Activated CD4-positive, alpha-beta T cell treated with anti-CD3 and anti-CD28 coated beads, Interleukin-2, Interleukin-4, amounts not matched to agents 100 ng/mL and 50 ng/mL, durations not matched to agents 16 hours and 8 hours (primary cell): ENCODE measurements around the gene HIRIP3.
"Not testable (repeated sequence)": the region's sequence is repeated elsewhere in the genome, so short reads cannot be mapped to it uniquely, and the experiment has no call there.

Experiments
- DNase-seq: peaks from one replicate; pipeline ENCODE4 v3.0.0-alpha.2; 2020; ENCODE audit warnings: low spot score

The HIRIP3 gene

DNA sequence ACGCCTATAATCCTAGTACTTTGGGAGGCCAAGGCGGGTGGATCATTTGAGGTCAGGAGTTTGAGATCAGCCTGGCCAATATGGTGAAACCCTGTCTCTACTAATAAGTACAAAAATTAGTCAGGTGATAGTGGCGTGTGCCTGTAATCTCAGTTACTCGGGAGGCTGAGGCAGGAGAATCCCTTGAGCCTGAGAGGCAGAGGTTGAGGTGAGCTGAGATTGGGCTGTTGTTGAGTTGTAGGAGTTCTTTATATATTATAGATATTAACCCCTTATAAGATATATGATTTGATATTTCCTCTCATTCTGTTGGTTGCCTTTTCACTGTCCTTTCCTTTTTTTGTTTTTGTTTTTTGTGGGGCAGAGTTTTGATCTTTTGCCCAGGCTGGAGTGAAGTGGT is 35.6 kb downstream of the HIRIP3 start:
- not testable (repeated sequence) for DNase-seq

DNA sequence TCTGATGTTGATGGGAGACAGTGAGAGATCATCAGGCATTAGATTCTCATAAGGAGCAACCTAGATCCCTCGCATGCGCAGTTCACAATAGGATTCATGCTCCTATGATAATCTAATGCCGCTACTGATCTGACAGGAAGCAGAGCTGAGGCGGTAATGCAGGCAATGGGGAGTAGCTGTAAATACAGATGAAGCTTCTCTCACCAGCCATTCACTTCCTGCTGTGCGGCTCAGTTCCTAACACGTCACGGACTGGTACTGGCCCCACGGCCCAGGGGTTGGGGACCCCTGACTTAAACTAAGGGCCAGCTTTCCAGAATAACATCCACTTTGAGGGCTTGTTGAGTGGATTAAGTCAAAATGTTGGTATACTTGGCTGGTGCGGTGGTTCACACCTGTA is 36.1 kb downstream of the HIRIP3 start:
- no peak for DNase-seq

DNA sequence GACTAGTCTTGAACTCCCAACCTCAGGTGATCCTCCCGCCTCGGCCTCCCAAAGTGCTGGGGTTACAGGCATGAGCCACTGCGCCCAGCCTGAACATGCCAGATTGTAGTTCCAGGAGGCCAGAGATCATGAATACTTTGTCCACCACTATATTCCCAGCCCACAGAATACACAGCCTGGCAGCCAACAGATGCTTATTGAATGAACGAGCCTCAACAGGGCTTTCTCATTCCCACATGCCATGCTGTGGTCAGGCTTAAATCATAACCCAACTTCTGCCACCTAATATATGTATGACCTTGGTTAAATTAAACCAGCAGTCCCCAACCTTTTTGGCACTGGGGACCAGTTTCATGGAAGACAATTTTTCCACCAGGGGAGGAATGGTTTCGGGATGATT is 36.7 kb downstream of the HIRIP3 start:
- DNase-seq: no peak

DNA sequence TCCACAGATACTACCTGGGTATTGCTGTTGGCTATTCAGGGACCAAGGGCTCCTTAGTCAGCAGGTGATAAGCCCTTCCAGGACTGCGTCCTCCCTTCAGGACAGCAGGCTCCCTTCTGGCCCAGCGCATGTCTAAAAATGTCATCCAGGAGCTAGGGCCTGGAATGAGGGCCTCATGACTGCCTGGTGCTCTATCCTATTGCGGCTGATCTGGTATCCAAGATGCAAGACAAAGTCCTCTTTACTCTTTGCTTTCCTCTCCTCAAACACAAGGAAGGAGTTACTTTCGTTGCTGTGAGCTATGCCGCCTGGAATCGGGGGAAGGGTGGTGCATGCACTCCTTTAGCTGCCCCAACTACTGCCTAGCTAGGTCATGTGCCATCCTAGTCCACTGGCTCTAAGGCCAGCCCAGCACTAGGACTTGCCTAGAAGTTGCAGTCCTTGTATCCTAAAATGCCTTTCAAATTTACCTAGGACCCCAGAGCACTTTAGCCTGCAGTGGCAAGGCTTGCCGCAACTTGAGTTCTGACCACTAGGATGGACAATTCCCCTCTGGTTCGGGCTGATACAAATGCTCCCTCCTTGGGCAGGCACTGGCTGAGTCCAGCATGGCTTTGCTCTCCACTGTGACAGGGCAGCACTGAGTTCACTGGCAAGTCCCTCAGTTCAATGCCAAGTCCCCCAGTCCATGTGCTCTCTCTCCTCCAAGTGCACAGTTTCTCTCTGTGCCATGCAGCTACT is 43.6 kb downstream of the HIRIP3 start:
- DNase-seq: no peak

DNA sequence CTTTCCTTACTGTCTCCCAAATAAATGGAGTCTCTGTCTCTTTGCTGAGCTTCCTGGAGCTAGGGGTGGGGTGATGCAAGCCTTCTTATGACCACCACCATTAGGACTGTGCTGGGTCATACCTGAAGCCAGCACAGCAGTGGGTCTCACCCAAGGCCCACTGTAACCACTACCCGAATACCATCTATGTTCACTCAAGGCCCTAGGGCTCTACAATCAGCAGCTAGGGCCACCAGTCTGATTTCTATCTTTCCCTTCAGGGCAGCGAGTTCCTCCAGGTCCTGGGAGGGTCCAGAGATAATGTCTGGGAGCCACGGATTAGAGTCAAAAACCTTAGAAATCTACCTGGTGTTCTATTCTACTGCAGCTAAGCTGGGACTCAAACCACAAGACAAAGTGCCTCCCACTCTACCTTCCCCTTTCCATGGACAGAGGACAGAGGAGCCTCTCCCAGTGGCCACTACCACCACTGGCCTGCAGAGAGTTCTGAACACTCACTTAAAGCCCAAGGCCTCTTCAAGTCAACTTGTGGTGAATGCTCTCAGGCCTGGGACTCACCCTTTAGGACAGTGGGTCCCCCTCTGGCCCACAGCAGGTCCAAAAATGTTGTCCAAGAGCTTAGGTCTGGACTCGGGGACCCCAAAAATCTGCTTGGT is 44.5 kb downstream of the HIRIP3 start:
- DNase-seq: no peak

DNA sequence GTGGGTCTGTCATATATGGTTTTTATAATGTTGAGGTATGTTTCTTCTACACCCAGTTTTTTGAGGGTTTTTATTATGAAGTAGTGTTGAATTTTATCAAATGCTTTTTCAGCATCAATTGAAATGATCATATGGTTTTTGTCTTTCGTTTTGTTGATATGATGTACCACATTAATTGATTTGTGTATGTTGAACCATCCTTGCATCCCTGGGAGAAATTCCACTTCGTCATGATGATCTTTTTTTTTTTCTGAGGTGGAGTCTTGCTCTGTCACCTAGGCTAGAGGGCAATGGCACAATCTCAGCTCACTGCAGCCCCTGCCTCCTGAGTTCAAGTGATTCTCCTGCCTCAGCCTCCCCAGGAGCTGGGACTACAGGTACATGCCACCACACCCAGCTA is 47.5 kb downstream of the HIRIP3 start:
- DNase-seq: no peak

DNA sequence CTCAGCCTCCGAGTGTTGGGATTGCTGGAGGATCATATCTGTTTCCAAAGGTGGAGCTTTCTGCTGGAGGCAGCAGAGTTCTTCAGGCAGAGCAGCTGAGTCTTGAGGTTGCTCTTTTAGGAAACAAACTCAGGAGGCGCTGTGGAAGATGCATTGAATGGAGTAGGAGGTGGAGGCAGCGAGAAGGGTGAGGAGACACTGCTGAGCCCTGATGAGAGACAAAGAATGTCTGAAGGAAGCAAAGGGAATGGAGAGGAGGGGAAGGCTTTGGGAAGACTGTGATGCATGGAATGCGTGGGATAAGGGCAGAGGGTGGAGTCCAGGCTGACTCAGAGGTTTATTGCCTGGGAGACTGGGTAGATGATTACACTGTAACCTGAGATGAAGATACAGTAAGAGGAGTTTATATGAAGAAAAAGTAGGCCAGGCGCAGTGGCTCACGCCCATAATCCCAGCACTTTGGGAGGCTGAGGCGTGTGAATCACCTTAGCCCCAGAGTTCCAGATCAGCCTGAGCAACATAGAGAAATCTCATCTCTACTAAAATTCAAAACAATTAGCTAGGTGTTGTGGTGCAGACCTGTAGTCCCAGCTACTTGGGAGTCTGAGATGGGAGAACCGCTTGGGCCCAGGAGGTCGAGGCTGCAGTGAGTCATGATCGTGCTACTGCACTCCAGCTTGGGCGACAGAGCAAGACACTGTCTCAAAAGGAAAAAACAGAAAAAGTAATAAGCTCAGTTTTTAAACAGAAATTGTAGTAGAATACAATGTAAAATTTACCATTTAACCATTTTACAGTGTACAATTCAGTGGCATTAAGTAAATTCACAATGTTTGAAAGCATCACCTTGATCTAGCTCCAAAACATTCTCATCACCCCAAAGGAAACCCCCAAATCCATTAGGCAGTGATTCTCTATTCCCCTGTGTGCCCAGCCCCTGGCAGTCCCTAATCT is 51.3 kb downstream of the HIRIP3 start:
- DNase-seq: no peak
